Hepatocyte (in vitro differentiated cells): ENCODE measurements around the gene PPARA.

Source experiments
- CTCF ChIP-seq: fragments of 200-600 bp; sonication (generic); IDR thresholded peaks from 2 replicates; pipeline ENCODE4 v1.5.1; 2016; ENCODE audit warnings: antibody characterized with exemption, mild to moderate bottlenecking; ENCODE audit not compliant: poor library complexity
- EZH2 ChIP-seq: fragments of 200-600 bp; sonication (generic); IDR thresholded peaks from 2 replicates; pipeline ENCODE4 v1.6.1; 2016; ENCODE audit warnings: antibody characterized with exemption, mild to moderate bottlenecking, borderline replicate concordance

- TF ChIP-seq CTCF (no peak), EZH2 (no peak)
Measured at GRCh38 chr22:46145361-46145851, 4.9 kb upstream of the PPARA start.
